ENCODE measurements around the gene EVC2.

Gene EVC2

DNA sequence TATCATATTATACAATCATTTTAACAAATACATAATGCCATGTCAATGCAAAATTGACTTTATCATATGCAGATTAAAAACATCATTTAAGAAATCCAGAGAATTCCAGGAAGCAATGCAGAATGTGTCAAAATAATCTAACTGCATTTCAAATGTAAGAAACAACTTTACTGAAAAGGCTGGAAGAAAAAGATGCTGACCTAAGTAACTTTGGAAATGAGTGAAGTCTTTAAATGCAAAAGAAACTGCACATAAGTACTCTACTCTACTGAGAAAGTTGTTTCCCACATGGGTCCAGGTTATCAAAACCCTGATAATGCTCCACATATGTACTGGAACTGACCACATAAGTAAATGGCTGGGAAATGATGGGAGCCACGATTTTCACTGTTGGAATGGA, 149.9 kb downstream of the EVC2 start:
- TF ChIP-seq, protein P1, sequence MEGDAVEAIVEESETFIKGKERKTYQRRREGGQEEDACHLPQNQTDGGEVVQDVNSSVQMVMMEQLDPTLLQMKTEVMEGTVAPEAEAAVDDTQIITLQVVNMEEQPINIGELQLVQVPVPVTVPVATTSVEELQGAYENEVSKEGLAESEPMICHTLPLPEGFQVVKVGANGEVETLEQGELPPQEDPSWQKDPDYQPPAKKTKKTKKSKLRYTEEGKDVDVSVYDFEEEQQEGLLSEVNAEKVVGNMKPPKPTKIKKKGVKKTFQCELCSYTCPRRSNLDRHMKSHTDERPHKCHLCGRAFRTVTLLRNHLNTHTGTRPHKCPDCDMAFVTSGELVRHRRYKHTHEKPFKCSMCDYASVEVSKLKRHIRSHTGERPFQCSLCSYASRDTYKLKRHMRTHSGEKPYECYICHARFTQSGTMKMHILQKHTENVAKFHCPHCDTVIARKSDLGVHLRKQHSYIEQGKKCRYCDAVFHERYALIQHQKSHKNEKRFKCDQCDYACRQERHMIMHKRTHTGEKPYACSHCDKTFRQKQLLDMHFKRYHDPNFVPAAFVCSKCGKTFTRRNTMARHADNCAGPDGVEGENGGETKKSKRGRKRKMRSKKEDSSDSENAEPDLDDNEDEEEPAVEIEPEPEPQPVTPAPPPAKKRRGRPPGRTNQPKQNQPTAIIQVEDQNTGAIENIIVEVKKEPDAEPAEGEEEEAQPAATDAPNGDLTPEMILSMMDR (IDR thresholded peaks at IDR 0.05; ENCODE audit: insufficient read depth, low read depth, low read length, missing control alignments) = no peak
- no peak overlapping the region for H3K4me3 ChIP-seq (ENCODE audit: low read depth, low read length)
- no peak for DNase-seq (ENCODE audit: low read depth)

GRCh38 chr4:5554376-5554775, 154.0 kb downstream of the EVC2 start:
- TF ChIP-seq, protein P1 (IDR thresholded peaks at IDR 0.05; ENCODE audit: insufficient read depth, low read depth, low read length, missing control alignments) = no peak
- no peak for DNase-seq (ENCODE audit: low read depth)
- H3K4me3 ChIP-seq (ENCODE audit: low read depth, low read length) = no peak overlapping the region

GRCh38 chr4:5553801-5554200, 154.6 kb downstream of the EVC2 start:
- DNase-seq (ENCODE audit: low read depth) = no peak
- no peak overlapping the region for H3K4me3 ChIP-seq (ENCODE audit: low read depth, low read length)
- TF ChIP-seq, protein P1 (IDR thresholded peaks at IDR 0.05; ENCODE audit: insufficient read depth, low read depth, low read length, missing control alignments) = no peak

- DNase-seq (ENCODE audit: low read depth) = no peak
- TF ChIP-seq, protein P1 (IDR thresholded peaks at IDR 0.05; ENCODE audit: insufficient read depth, low read depth, low read length, missing control alignments) = no peak
These were observed 155.9 kb downstream of the EVC2 start for GRCh38 chr4:5552451-5552850.

DNA sequence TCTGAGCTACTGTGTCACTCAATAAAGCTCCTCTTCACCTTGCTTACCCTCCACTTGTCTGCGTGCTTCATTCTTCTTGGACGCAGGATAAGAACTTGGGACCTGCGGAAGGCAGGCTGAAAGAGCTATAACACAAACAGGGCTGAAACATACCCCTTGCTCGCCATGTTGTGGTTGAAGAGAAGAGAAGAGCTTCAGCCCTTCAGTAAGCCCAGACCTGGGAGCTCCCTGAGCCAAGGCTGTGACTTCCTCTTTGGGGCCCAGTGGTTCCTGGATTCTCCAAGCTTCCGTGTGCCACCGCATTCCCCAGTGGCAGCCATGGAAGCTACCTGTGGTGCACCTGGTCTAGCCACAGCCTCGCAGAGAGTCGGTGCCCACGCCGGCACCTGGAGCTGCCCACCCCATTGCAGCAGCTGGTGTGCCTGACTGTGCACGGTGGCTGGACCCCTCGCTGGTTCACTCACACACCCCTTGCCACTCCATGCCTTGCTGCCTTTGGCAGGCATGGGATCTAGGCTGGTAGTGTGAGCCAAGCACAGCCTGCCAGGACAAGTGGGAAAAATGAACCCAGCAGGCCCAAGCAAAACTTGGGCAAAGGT, 160.6 kb downstream of the EVC2 start:
- DNase-seq (ENCODE audit: low read depth) = no peak
- H3K4me3 ChIP-seq (ENCODE audit: low read depth, low read length) = no peak overlapping the region
- TF ChIP-seq, protein P1 (IDR thresholded peaks at IDR 0.05; ENCODE audit: insufficient read depth, low read depth, low read length, missing control alignments) = no peak

More at GRCh38 chr4:5552451-5552850, 155.9 kb downstream of the EVC2 start:
- H3K4me3 ChIP-seq (ENCODE audit: low read depth, low read length) = no peak overlapping the region

- no peak overlapping the region for H3K4me3 ChIP-seq (ENCODE audit: low read depth, low read length)
- TF ChIP-seq, protein P1 (IDR thresholded peaks at IDR 0.05; ENCODE audit: insufficient read depth, low read depth, low read length, missing control alignments) = no peak
- DNase-seq (ENCODE audit: low read depth) = no peak
These were observed 163.1 kb downstream of the EVC2 start for GRCh38 chr4:5545271-5545670.

- no peak overlapping the region for H3K4me3 ChIP-seq (ENCODE audit: low read depth, low read length)
- DNase-seq (ENCODE audit: low read depth) = no peak
- TF ChIP-seq, protein P1 (IDR thresholded peaks at IDR 0.05; ENCODE audit: insufficient read depth, low read depth, low read length, missing control alignments) = no peak
These were observed 163.6 kb downstream of the EVC2 start for GRCh38 chr4:5544762-5545161.
